ENCODE data around the gene RASGRF1.

GRCh38 chr15:78933823-78934654, 156.5 kb downstream of the RASGRF1 start:
- no peak for TF ChIP-seq POLR2A (IDR thresholded peaks at IDR 0.05)
- TF ChIP-seq, protein P1, sequence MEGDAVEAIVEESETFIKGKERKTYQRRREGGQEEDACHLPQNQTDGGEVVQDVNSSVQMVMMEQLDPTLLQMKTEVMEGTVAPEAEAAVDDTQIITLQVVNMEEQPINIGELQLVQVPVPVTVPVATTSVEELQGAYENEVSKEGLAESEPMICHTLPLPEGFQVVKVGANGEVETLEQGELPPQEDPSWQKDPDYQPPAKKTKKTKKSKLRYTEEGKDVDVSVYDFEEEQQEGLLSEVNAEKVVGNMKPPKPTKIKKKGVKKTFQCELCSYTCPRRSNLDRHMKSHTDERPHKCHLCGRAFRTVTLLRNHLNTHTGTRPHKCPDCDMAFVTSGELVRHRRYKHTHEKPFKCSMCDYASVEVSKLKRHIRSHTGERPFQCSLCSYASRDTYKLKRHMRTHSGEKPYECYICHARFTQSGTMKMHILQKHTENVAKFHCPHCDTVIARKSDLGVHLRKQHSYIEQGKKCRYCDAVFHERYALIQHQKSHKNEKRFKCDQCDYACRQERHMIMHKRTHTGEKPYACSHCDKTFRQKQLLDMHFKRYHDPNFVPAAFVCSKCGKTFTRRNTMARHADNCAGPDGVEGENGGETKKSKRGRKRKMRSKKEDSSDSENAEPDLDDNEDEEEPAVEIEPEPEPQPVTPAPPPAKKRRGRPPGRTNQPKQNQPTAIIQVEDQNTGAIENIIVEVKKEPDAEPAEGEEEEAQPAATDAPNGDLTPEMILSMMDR (IDR thresholded peaks at IDR 0.05), result no peak
